HG03521 (cell line): Measurements from ENCODE around the gene LGI2.
"Not testable (repeated sequence)": the region's sequence is repeated elsewhere in the genome, so short reads cannot be mapped to it uniquely, and the experiment has no call there.

Experiments
- ATAC-seq: cut with Tn5 transposase; IDR thresholded peaks from one replicate; pipeline ENCODE4 v1.9.1; 2021; ENCODE audit warnings: mild to moderate bottlenecking, moderate library complexity; ENCODE audit not compliant: unreplicated experiment

The LGI2 gene

GRCh38 chr4:25030277-25031076, at the start of gene LGI2:
Gene LGI2 (minus strand): TSS chr4:25030946. CDS start chr4:25030693, 253 bp downstream.
- ATAC-seq, result no peak

- ATAC-seq, result no peak
Observed at GRCh38 chr4:25078523-25078922, 47.8 kb upstream of the LGI2 start.

- ATAC-seq, result no peak
Observed at GRCh38 chr4:25076625-25077398, 46.1 kb upstream of the LGI2 start.

- ATAC-seq, result no peak
Observed at GRCh38 chr4:25075851-25076250, 45.1 kb upstream of the LGI2 start.

- ATAC-seq, result no peak
Observed at GRCh38 chr4:25075129-25075528, 44.4 kb upstream of the LGI2 start.

- no peak for ATAC-seq
Observed at GRCh38 chr4:25070545-25070944, 39.8 kb upstream of the LGI2 start.

GRCh38 chr4:25069014-25069413, 38.3 kb upstream of the LGI2 start:
- ATAC-seq, result no peak

- ATAC-seq, result no peak
Observed at GRCh38 chr4:25068386-25068785, 37.6 kb upstream of the LGI2 start.

- ATAC-seq, result no peak
Observed at GRCh38 chr4:25065932-25066590, 35.3 kb upstream of the LGI2 start.

GRCh38 chr4:25065431-25065858, 34.7 kb upstream of the LGI2 start:
- ATAC-seq, result no peak

GRCh38 chr4:25064447-25064846, 33.7 kb upstream of the LGI2 start:
- ATAC-seq, result not testable (repeated sequence)

GRCh38 chr4:25063116-25063515, 32.4 kb upstream of the LGI2 start:
- ATAC-seq, result no peak

- no peak for ATAC-seq
Observed at GRCh38 chr4:25062098-25062497, 31.4 kb upstream of the LGI2 start.

- ATAC-seq, result no peak
Observed at GRCh38 chr4:25061602-25062001, 30.9 kb upstream of the LGI2 start.

GRCh38 chr4:25060963-25061340, 30.2 kb upstream of the LGI2 start:
- ATAC-seq, result no peak

GRCh38 chr4:25060241-25060962, 29.7 kb upstream of the LGI2 start:
- no peak for ATAC-seq

GRCh38 chr4:25059791-25060190, 29.0 kb upstream of the LGI2 start:
- ATAC-seq, result no peak

GRCh38 chr4:25058796-25059195, 28.1 kb upstream of the LGI2 start:
- no peak for ATAC-seq

- no peak for ATAC-seq
Observed at GRCh38 chr4:25057299-25057698, 26.6 kb upstream of the LGI2 start.

- ATAC-seq, result not testable (repeated sequence)
Observed at GRCh38 chr4:25052037-25052436, 21.3 kb upstream of the LGI2 start.

- ATAC-seq, result no peak
Observed at GRCh38 chr4:25051534-25051933, 20.8 kb upstream of the LGI2 start.
